HepG2 (cell line): ENCODE measurements around the gene DMXL1. TPM values are rescaled to one million over a fixed set of nuclear protein-coding genes. Genes with fewer than 3 reads are reported as not detected.
A peak's percentile ranks its signal among the peaks of the same experiment; 100 is the strongest.

Experiments used
- AGO2 ChIP-seq: fragments of 200-400 bp; formaldehyde crosslinking; optimal IDR thresholded peaks from 2 replicates; pipeline ENCODE3; 2017; ENCODE audit warnings: mild to moderate bottlenecking, low read depth, low read length, moderate library complexity
- AKAP8 ChIP-seq: sonication (generic); formaldehyde crosslinking; IDR thresholded peaks from 2 replicates; pipeline ENCODE4 v1.5.1; 2020; ENCODE audit warnings: mild to moderate bottlenecking, missing genetic modification reagents
- DR1 ChIP-seq: sonication (generic); formaldehyde crosslinking; IDR thresholded peaks from 2 replicates; pipeline ENCODE4 v1.8.0; 2021; ENCODE audit warnings: mild to moderate bottlenecking, missing genetic modification reagents, inconsistent platforms
- EP300 ChIP-seq, 3 experiments: sonication (generic) in 1 of 3; formaldehyde crosslinking in 1 of 3; IDR thresholded peaks; 2 replicates each; pipeline versions ENCODE4 v1.5.1 to v1.6.1; 2011 to 2020; ENCODE audit warnings: low read depth in 2 of 3, low read length in 2 of 3, borderline replicate concordance in 1 of 3, improper control_type of control experiment in 1 of 3, mild to moderate bottlenecking in 1 of 3, missing genetic modification reagents in 1 of 3, moderate library complexity in 1 of 3
- HMG20A ChIP-seq: IDR thresholded peaks from 2 replicates; pipeline ENCODE4 v1.6.1; 2016; ENCODE audit warnings: borderline replicate concordance
- HNRNPK ChIP-seq: fragments of 200-400 bp; formaldehyde crosslinking; IDR thresholded peaks from 2 replicates; pipeline ENCODE4 v1.6.1; 2018; ENCODE audit warnings: low read length, low read depth, moderate library complexity, mild to moderate bottlenecking; ENCODE audit not compliant: poor library complexity, severe bottlenecking
- HOMEZ ChIP-seq: IDR thresholded peaks from 2 replicates; pipeline ENCODE4 v1.6.1; 2016; ENCODE audit warnings: low read depth
- PHF21A ChIP-seq: sonication (generic); formaldehyde crosslinking; IDR thresholded peaks from 2 replicates; pipeline ENCODE4 v1.5.0; 2020; ENCODE audit warnings: mild to moderate bottlenecking, missing genetic modification reagents
- PRMT3 ChIP-seq: sonication (generic); formaldehyde crosslinking; IDR thresholded peaks from 2 replicates; pipeline ENCODE4 v1.8.1; 2022; ENCODE audit warnings: low read depth, mild to moderate bottlenecking, moderate library complexity, missing genetic modification reagents, borderline replicate concordance
- SNAPC5 ChIP-seq: sonication (generic); formaldehyde crosslinking; IDR thresholded peaks from 2 replicates; pipeline ENCODE4 v1.8.1; 2023; ENCODE audit warnings: mild to moderate bottlenecking, missing genetic modification reagents, borderline replicate concordance
- TFE3 ChIP-seq: IDR thresholded peaks from 2 replicates; pipeline ENCODE4 v1.6.1; 2016
- THAP7 ChIP-seq: sonication (generic); formaldehyde crosslinking; IDR thresholded peaks from 2 replicates; pipeline ENCODE4 v1.8.1; 2023; ENCODE audit warnings: mild to moderate bottlenecking, missing genetic modification reagents
- ZNF138 ChIP-seq: sonication (generic); formaldehyde crosslinking; IDR thresholded peaks from 2 replicates; pipeline ENCODE4 v1.5.0; 2020; ENCODE audit warnings: mild to moderate bottlenecking, low read depth, missing genetic modification reagents
- ZNF317 ChIP-seq: sonication (generic); formaldehyde crosslinking; IDR thresholded peaks from 2 replicates; pipeline ENCODE4 v1.5.0; 2020; ENCODE audit warnings: mild to moderate bottlenecking, missing genetic modification reagents
- ZNF678 ChIP-seq: sonication (generic); formaldehyde crosslinking; IDR thresholded peaks from 2 replicates; pipeline ENCODE4 v1.4.0; 2020; ENCODE audit warnings: mild to moderate bottlenecking, missing genetic modification reagents
- ZNF720 ChIP-seq: sonication (generic); formaldehyde crosslinking; IDR thresholded peaks from 2 replicates; pipeline ENCODE4 v1.4.0; 2020; ENCODE audit warnings: missing genetic modification reagents
- ZNF775 ChIP-seq: sonication (generic); formaldehyde crosslinking; IDR thresholded peaks from 2 replicates; pipeline ENCODE4 v1.4.0; 2020; ENCODE audit warnings: missing genetic modification reagents, mild to moderate bottlenecking, moderate library complexity, borderline replicate concordance
- ZSCAN31 ChIP-seq: sonication (generic); formaldehyde crosslinking; IDR thresholded peaks from 2 replicates; pipeline ENCODE4 v1.5.0; 2020; ENCODE audit warnings: low read depth, mild to moderate bottlenecking, missing genetic modification reagents
- polyA plus RNA-seq, 8 experiments: library from polyadenylated mRNA; depleted of rRNA in 3 of 8; stranded (reverse) in 7 of 8; unstranded in 1 of 8; fragments of >200 nt; fragmentation: Illumina TruSeq in 4 of 8; extraction: Trizol in 4 of 8; gene quantifications; 2 replicates each; pipeline versions ENCODE4 v1.2.1 to v1.2.3, GENCODE V29; 2011 to 2016; ENCODE audit warnings: low read depth in 4 of 8, missing spikeins in 1 of 8, mixed read lengths in 1 of 8; ENCODE audit not compliant: insufficient read depth in 1 of 8
- total RNA-seq, 5 experiments: library from RNA; depleted of rRNA; stranded (reverse); fragments of >200 nt; fragmentation: Illumina TruSeq; extraction: Trizol; gene quantifications; 2 replicates each; pipeline ENCODE4 v1.2.3, GENCODE V29; 2016; ENCODE audit warnings: low read depth in 1 of 5
- TF ChIP-seq, protein P1 (sequence below): sonication (generic); formaldehyde crosslinking; IDR thresholded peaks from 2 replicates; pipeline ENCODE4 v1.5.0; 2020; ENCODE audit warnings: mild to moderate bottlenecking, missing genetic modification reagents, borderline replicate concordance

The DMXL1 gene
- total and polyA plus RNA-seq, 2 of the 13 experiments (the other 11 are each of a cell fraction or from before 2014, with no cell fraction given) = 6.9 to 18.6 TPM

DNA sequence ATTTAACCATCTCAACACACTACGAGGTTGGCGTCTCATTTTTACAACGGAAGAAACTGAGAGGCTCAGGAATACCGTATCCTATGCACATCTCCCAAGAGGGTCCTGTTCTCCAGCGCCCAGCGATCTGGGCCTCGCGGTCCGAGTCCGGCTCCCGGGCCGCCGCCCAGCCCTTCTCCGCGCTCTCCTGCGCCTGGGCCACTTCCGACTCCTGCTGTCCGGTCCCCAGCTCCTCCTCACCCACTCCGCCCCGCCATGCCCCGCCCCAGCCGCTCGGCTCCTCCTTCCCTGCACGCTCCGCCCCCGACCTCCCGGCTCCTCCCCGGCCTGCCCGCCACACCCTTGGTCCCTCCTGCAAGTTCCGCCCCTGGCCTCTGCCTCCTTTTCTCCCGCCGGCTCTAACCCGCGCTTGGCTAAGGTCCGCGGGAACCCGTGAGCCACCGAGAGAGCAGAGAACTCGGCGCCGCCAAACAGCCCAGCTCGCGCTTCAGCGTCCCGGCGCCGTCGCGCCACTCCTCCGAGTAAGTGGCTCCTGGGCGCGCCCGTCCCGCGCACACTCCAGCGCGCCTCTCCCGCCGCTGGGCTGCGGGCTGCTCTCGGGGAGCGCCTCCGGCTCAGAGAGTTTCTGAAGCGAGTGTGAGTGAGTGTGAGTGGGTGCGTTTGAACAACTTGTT is 197.6 kb downstream of the DMXL1 start (continued):
- no peak for TF ChIP-seq EP300 (IDR thresholded peaks at IDR 0.05; ENCODE audit: low read depth in 2 of 2, low read length in 2 of 2)
- TF ChIP-seq EP300 (CRISPR knock-in tag; IDR thresholded peaks at IDR 0.05; ENCODE audit: borderline replicate concordance) = no peak
- no peak for TF ChIP-seq AKAP8 (CRISPR knock-in tag)
- no peak for TF ChIP-seq ZNF775 (CRISPR knock-in tag)
- TF ChIP-seq HNRNPK = peak; percentile 63
- TF ChIP-seq ZNF678 (CRISPR knock-in tag) = peak; percentile 80; the same call in 1 of the 2 replicates
- peak; percentile 73 for TF ChIP-seq ZNF138
- no peak for TF ChIP-seq ZNF720 (CRISPR knock-in tag)
- peak; percentile 71 for TF ChIP-seq PHF21A
- TF ChIP-seq, protein P1, sequence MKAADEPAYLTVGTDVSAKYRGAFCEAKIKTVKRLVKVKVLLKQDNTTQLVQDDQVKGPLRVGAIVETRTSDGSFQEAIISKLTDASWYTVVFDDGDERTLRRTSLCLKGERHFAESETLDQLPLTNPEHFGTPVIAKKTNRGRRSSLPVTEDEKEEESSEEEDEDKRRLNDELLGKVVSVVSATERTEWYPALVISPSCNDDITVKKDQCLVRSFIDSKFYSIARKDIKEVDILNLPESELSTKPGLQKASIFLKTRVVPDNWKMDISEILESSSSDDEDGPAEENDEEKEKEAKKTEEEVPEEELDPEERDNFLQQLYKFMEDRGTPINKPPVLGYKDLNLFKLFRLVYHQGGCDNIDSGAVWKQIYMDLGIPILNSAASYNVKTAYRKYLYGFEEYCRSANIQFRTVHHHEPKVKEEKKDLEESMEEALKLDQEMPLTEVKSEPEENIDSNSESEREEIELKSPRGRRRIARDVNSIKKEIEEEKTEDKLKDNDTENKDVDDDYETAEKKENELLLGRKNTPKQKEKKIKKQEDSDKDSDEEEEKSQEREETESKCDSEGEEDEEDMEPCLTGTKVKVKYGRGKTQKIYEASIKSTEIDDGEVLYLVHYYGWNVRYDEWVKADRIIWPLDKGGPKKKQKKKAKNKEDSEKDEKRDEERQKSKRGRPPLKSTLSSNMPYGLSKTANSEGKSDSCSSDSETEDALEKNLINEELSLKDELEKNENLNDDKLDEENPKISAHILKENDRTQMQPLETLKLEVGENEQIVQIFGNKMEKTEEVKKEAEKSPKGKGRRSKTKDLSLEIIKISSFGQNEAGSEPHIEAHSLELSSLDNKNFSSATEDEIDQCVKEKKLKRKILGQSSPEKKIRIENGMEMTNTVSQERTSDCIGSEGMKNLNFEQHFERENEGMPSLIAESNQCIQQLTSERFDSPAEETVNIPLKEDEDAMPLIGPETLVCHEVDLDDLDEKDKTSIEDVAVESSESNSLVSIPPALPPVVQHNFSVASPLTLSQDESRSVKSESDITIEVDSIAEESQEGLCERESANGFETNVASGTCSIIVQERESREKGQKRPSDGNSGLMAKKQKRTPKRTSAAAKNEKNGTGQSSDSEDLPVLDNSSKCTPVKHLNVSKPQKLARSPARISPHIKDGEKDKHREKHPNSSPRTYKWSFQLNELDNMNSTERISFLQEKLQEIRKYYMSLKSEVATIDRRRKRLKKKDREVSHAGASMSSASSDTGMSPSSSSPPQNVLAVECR (CRISPR knock-in tag) = peak; percentile 79; the same call in 1 of the 2 replicates
- TF ChIP-seq ZSCAN31 (CRISPR knock-in tag) = peak; percentile 85; the same call in 1 of the 2 replicates
- TF ChIP-seq THAP7 (CRISPR knock-in tag) = peak; percentile 81; the same call in 1 of the 2 replicates
- TF ChIP-seq HMG20A (CRISPR knock-in tag) = peak; percentile 10; the same call in 1 of the 2 replicates
- peak; percentile 30; the same call in 1 of the 2 replicates for TF ChIP-seq TFE3 (CRISPR knock-in tag)
- TF ChIP-seq PRMT3 (CRISPR knock-in tag) = peak; percentile 73; the same call in 1 of the 2 replicates
- TF ChIP-seq AGO2 = peak; percentile 67
- TF ChIP-seq ZNF317 (CRISPR knock-in tag) = 0 out of 2 replicates have a peak, but pooled peaks have one; percentile 14
- TF ChIP-seq SNAPC5 = no peak
- no peak for TF ChIP-seq HOMEZ (CRISPR knock-in tag)
- TF ChIP-seq DR1 (CRISPR knock-in tag) = peak; percentile 89
